Suprapubic skin (tissue), 4 donors: Measurements from ENCODE around the gene ISLR.

Source experiments
- CTCF ChIP-seq, 2 donors: fragments of 200-600 bp in 1 of 2; fragments of 450-650 bp in 1 of 2; sonication (generic) in 1 of 2; IDR thresholded peaks; one replicate each; pipeline ENCODE4 v1.5.1; 2016 to 2019; ENCODE audit warnings: antibody characterized with exemption in 2 of 2, mild to moderate bottlenecking in 1 of 2, moderate library complexity in 1 of 2
- EP300 ChIP-seq: sonication (generic); formaldehyde crosslinking; IDR thresholded peaks from one replicate; pipeline ENCODE4 v1.6.1; 2017; ENCODE audit warnings: antibody characterized with exemption
- POLR2A ChIP-seq, 2 donors: fragments of 450-650 bp; IDR thresholded peaks; one replicate each; pipeline ENCODE4 v1.6.1; 2017; ENCODE audit warnings: antibody characterized with exemption in 2 of 2, mild to moderate bottlenecking in 2 of 2, moderate library complexity in 2 of 2
- POLR2AphosphoS5 ChIP-seq, 3 donors: sonication (generic); formaldehyde crosslinking; IDR thresholded peaks; one replicate each; pipeline ENCODE4 v1.6.1; 2017; ENCODE audit warnings: antibody characterized with exemption in 3 of 3

GRCh38 chr15:74168711-74169126, 4.8 kb upstream of the ISLR start:
- TF ChIP-seq EP300 (no peak), POLR2A (IDR thresholded peaks at IDR 0.05) (no peak), CTCF (IDR thresholded peaks at IDR 0.05) (no peak), POLR2AphosphoS5 (IDR thresholded peaks at IDR 0.05) (no peak)
